Gastrocnemius medialis (tissue), 4 donors: ENCODE results near the gene UMODL1. TPM values are rescaled to one million over a fixed set of nuclear protein-coding genes. Genes with fewer than 3 reads are reported as not detected.

Source experiments
- ATAC-seq, 2 donors: fragments of 150-250 bp; one replicate each; pipeline ENCODE4 v1.9.1; 2016
- DNase-seq, 2 donors: peaks; one replicate each; pipeline ENCODE4 v3.0.0-alpha.2; 2019
- H3K27ac ChIP-seq, 4 donors: fragments of 200-600 bp; sonication (generic); 1 replicate in 1 of 4; 2 replicates in 3 of 4; pipeline ENCODE4 v1.5.1; 2016 to 2018; ENCODE audit warnings: mild to moderate bottlenecking in 2 of 4, moderate library complexity in 1 of 4
- H3K27me3 ChIP-seq, 3 donors: fragments of 200-600 bp; sonication (generic) in 2 of 3; 1 replicate in 1 of 3; 2 replicates in 2 of 3; pipeline versions ENCODE4 v1.5.1 to v1.6.0; 2016 to 2019; ENCODE audit warnings: mild to moderate bottlenecking in 1 of 3, moderate library complexity in 1 of 3
- H3K36me3 ChIP-seq, 2 donors: fragments of 200-600 bp; sonication (generic) in 1 of 2; one replicate each; pipeline ENCODE4 v1.5.1; 2017 to 2018
- H3K4me1 ChIP-seq, 2 donors: fragments of 200-600 bp; sonication (generic) in 1 of 2; one replicate each; pipeline ENCODE4 v1.5.1; 2016 to 2017; ENCODE audit warnings: mild to moderate bottlenecking in 2 of 2
- H3K4me3 ChIP-seq, 4 donors: fragments of 200-600 bp; sonication (generic) in 3 of 4; 1 replicate in 1 of 4; 2 replicates in 3 of 4; pipeline ENCODE4 v1.5.1; 2016 to 2019; ENCODE audit warnings: mild to moderate bottlenecking in 2 of 4
- H3K9me3 ChIP-seq, 3 donors: fragments of 200-600 bp; sonication (generic) in 2 of 3; 1 replicate in 1 of 3; 2 replicates in 2 of 3; pipeline ENCODE4 v1.5.1; 2016 to 2019
- POLR2A ChIP-seq, 2 donors: fragments of 450-650 bp; IDR thresholded peaks; one replicate each; pipeline ENCODE4 v1.6.1; 2017; ENCODE audit warnings: antibody characterized with exemption in 2 of 2, mild to moderate bottlenecking in 2 of 2, moderate library complexity in 2 of 2
- in situ Hi-C, 4 donors: fragments of 200-750 bp; cut with MboI; loops; one replicate each; pipeline versions ENCODE4 v1.15.0 to v1.8.0; 2017; ENCODE audit warnings: low sequenced_read_pairs in 4 of 4
- intact Hi-C: fragments of 100-400 bp; cut with DNase I; formaldehyde crosslinking; loops from one replicate; pipeline ENCODE4 v1.15.1; 2023; ENCODE audit warnings: low total_unique reads
- total RNA-seq, 4 donors: library from RNA; depleted of rRNA; stranded (reverse); fragments of >200 nt; gene quantifications; one replicate each; pipeline versions ENCODE4 v1.1.0 to v1.2.3, GENCODE V29; 2016
- TF ChIP-seq, protein P1 (sequence below), 5 experiments: fragments of 450-650 bp in 3 of 5; fragments of 200-600 bp in 2 of 5; sonication (generic) in 2 of 5; IDR thresholded peaks in 4 of 5; conservative IDR thresholded peaks in 1 of 5; 1 replicate in 4 of 5; 2 replicates in 1 of 5; pipeline ENCODE4 v1.5.1; 2016 to 2019; ENCODE audit warnings: antibody characterized with exemption in 5 of 5, mild to moderate bottlenecking in 3 of 5, moderate library complexity in 3 of 5

The UMODL1 gene
- total RNA-seq, 4 donors from 2014 or later = 0.13 TPM; not detected in 3

DNA sequence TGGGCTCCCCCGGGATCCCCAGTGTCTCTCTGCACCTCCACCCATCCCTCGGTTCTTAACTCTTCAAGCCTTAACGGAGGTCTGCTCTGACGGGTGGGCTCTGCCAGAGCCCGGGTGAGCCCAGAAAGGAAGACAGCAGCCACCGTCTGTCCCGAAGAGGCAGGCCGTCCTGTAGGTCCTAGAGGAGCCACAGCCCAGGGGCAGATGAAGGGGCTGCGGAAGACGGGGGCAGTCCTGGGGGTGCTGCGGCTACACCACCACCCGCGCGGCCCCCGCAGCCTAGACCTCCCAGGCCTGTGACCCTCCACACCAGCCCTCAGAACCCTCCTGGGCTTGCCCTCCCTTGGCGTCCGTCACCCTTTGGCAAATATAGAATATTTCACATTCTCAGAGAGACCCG lies 71.0 kb downstream of the UMODL1 start:
- TF ChIP-seq, protein P1, sequence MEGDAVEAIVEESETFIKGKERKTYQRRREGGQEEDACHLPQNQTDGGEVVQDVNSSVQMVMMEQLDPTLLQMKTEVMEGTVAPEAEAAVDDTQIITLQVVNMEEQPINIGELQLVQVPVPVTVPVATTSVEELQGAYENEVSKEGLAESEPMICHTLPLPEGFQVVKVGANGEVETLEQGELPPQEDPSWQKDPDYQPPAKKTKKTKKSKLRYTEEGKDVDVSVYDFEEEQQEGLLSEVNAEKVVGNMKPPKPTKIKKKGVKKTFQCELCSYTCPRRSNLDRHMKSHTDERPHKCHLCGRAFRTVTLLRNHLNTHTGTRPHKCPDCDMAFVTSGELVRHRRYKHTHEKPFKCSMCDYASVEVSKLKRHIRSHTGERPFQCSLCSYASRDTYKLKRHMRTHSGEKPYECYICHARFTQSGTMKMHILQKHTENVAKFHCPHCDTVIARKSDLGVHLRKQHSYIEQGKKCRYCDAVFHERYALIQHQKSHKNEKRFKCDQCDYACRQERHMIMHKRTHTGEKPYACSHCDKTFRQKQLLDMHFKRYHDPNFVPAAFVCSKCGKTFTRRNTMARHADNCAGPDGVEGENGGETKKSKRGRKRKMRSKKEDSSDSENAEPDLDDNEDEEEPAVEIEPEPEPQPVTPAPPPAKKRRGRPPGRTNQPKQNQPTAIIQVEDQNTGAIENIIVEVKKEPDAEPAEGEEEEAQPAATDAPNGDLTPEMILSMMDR (IDR thresholded peaks at IDR 0.05 in 4 of 5, conservative IDR thresholded peaks at IDR 0.05 in 1 of 5) = no peak
- TF ChIP-seq POLR2A (IDR thresholded peaks at IDR 0.05) = no peak
- Histone ChIP-seq H3K4me1 (no peaks in the 10 kb centered on the region), H3K27ac (no peak overlapping the region), H3K36me3 (no peaks in the 10 kb centered on the region), H3K27me3 (no peaks in the 10 kb centered on the region), H3K9me3 (no peaks in the 10 kb centered on the region), H3K4me3 (no peak overlapping the region)
- intact Hi-C loops = no loop called here
- ATAC-seq (no peak), DNase-seq (no peak)
- in situ Hi-C loops = loop anchor here in 2 of 4 donors (10.0 to 25.0 kb wide), 2 partner anchors 133 to 320 kb away; no protein-coding TSS in a partner anchor

DNA sequence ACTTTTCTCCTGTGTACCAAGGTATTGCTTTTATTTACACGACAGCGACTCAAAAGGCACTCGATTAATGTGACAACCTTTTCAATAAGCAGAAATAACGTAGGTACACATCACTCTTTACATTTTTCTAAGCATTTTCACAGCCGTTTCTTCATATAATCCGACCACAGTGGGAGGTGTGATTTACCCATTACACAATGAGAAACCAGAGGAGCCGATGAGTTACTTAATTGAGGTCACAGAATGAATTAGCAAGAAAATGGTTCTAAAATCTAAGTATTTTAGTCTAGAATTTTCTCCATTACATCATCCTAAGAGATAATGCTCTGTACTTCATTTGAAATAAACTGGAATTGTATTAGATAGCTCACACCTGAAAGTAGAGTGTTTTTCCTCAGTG lies 71.5 kb downstream of the UMODL1 start:
- TF ChIP-seq POLR2A (IDR thresholded peaks at IDR 0.05) = no peak
- TF ChIP-seq, protein P1 (IDR thresholded peaks at IDR 0.05 in 4 of 5, conservative IDR thresholded peaks at IDR 0.05 in 1 of 5) = no peak
- H3K9me3 ChIP-seq = no peaks in the 10 kb centered on the region
- intact Hi-C loops = no loop called here
- no peaks in the 10 kb centered on the region for H3K36me3 ChIP-seq
- in situ Hi-C loops = loop anchor here in 2 of 4 donors (10.0 to 25.0 kb wide), 2 partner anchors 132 to 320 kb away; no protein-coding TSS in a partner anchor
- no peaks in the 10 kb centered on the region for H3K4me1 ChIP-seq
- no peak overlapping the region for H3K27ac ChIP-seq
- H3K4me3 ChIP-seq = no peak overlapping the region
- ATAC-seq (no peak), DNase-seq (no peak)
- H3K27me3 ChIP-seq = no peaks in the 10 kb centered on the region

DNA sequence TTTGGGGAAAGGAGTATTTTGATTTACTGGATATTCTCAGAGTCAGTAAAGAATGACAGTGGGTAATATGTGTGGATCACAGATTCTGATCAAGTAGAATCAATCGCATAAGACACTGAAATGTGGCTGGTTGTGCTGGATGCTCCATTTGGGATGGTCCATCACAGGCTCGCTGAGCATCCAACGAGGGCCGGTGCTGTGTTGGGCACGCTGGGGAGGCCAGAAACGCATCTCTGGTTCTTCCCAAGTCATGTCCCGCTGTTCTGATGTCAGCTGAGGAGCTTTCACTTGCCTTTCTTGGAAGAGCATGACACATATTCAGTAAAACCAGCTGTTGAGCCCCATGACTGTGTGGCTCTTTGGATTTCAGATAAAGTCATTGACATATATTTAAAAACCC lies 72.0 kb downstream of the UMODL1 start:
- H3K36me3 ChIP-seq = no peaks in the 10 kb centered on the region
- intact Hi-C loops = no loop called here
- in situ Hi-C loops = loop anchor here in 2 of 4 donors (10.0 to 25.0 kb wide), 2 partner anchors 132 to 319 kb away; no protein-coding TSS in a partner anchor
- DNase-seq (no peak), ATAC-seq (no peak)
- TF ChIP-seq, protein P1 (IDR thresholded peaks at IDR 0.05 in 4 of 5, conservative IDR thresholded peaks at IDR 0.05 in 1 of 5) = no peak
- TF ChIP-seq POLR2A (IDR thresholded peaks at IDR 0.05) = no peak
- no peak overlapping the region for H3K27ac ChIP-seq
- no peak overlapping the region for H3K4me3 ChIP-seq
- no peaks in the 10 kb centered on the region for H3K4me1 ChIP-seq
- H3K9me3 ChIP-seq = no peaks in the 10 kb centered on the region
- no peaks in the 10 kb centered on the region for H3K27me3 ChIP-seq

DNA sequence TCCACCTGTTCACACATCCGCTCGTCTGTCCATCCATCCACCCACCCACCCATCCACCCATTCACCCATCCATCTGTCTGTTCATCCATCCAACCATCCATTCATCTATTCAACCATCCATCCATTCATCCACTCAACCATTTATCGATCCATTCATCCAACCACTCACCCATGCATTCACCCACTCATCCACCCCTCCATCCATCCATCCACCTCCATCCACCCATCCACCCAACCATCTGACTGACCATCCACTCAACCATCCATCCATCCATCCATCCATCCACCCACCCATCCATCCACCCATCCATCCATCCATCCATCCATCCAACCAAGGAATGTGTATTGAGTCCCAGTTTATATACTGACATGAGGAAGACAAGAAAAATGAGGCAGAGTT lies 73.1 kb downstream of the UMODL1 start:
- ATAC-seq (no peak), DNase-seq (no peak)
- Histone ChIP-seq H3K36me3 (no peaks in the 10 kb centered on the region), H3K4me3 (no peak overlapping the region), H3K27me3 (no peaks in the 10 kb centered on the region), H3K27ac (no peak overlapping the region), H3K9me3 (no peaks in the 10 kb centered on the region), H3K4me1 (no peaks in the 10 kb centered on the region)
- TF ChIP-seq, protein P1 (IDR thresholded peaks at IDR 0.05 in 4 of 5, conservative IDR thresholded peaks at IDR 0.05 in 1 of 5) = no peak
- TF ChIP-seq POLR2A (IDR thresholded peaks at IDR 0.05) = no peak
- intact Hi-C loops = no loop called here
- in situ Hi-C loops = loop anchor here in 2 of 4 donors (10.0 to 25.0 kb wide), 2 partner anchors 131 to 318 kb away; no protein-coding TSS in a partner anchor
